BJ (cell line): ENCODE measurements around the gene KLHDC10. TPM values are rescaled to one million over a fixed set of nuclear protein-coding genes. Genes with fewer than 3 reads are reported as not detected.

Source experiments
- CTCF ChIA-PET: fragments of 350-600 bp; formaldehyde crosslinking; extraction: SDS; loops from one replicate; lab custom pipeline; 2021; ENCODE audit warnings: antibody characterized with exemption, inconsistent platforms; lab: Yijun Ruan, JAX
- POLR2A ChIA-PET: fragments of 300-600 bp; sonication (Branson Sonifier 250); formaldehyde crosslinking; extraction: SDS; loops from one replicate; lab custom pipeline; 2021; ENCODE audit warnings: antibody characterized with exemption; lab: Charles Lee
- DNase-seq: peaks from one replicate; pipeline ENCODE4 v3.0.0-alpha.2; 2011; ENCODE audit warnings: low read depth
- H3K27me3 ChIP-seq: 2 replicates; pipeline ENCODE4 v1.6.0; 2011; ENCODE audit warnings: low read length; ENCODE audit not compliant: control insufficient read depth, insufficient read depth
- H3K36me3 ChIP-seq: 2 replicates; pipeline ENCODE4 v1.5.1; 2011; ENCODE audit warnings: low read length; ENCODE audit not compliant: control insufficient read depth, insufficient read depth
- H3K4me3 ChIP-seq: 2 replicates; pipeline ENCODE4 v1.5.1; 2011; ENCODE audit warnings: low read depth, mild to moderate bottlenecking, control low read depth, low read length
- polyA plus RNA-seq: library from polyadenylated mRNA; depleted of rRNA; stranded (reverse); fragments of >200 nt; gene quantifications from 2 replicates; pipeline ENCODE4 v1.2.3, GENCODE V29; 2011
- TF ChIP-seq, protein P1 (sequence below): IDR thresholded peaks from 2 replicates; pipeline ENCODE4 v1.5.1; 2011; ENCODE audit warnings: low read depth, mild to moderate bottlenecking, control low read depth, inconsistent platforms, low read length, moderate library complexity; ENCODE audit not compliant: insufficient read depth

KLHDC10 gene
- polyA plus RNA-seq, 1 experiment, result 15.9 TPM

DNA sequence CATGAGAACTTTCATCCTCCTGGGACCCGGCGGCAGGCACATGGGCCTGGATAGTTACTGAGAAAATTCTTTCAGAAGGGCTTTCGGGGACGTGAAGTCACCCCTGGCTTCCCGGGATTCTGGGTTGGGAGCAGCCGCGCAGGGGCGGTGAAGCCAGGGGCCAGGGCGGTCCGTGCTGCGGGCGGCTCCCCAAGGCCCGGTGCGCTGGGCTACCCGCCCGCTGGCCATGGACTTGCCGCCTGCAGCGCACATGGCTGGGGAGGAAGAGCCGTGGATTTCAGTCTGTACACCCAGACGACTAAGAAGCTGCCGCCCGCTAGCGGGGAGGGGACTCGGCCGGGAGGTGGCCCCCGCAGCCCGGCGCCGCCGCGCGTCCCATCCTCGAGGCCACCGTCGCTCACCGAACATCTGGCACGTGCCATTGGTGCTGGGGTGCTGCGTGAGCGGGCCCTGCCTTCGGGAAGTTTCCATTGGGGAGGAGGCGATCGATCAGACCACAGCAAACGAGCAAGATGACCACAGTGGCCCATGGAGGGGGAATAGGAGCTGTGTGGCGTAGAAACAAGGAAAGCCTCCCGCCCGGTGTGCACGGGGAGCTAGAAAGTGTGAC, 70.3 kb downstream of the KLHDC10 start:
- H3K27me3 ChIP-seq, result no peaks in the 10 kb centered on the region
- ChIA-PET CTCF (no interaction called here), POLR2A (no interaction called here)
- H3K36me3 ChIP-seq, result peaks cover 1% of the 10 kb centered on the region; the same call in 1 of the 2 replicates
- DNase-seq, result no peak
- H3K4me3 ChIP-seq, result no peak overlapping the region
- TF ChIP-seq, protein P1, sequence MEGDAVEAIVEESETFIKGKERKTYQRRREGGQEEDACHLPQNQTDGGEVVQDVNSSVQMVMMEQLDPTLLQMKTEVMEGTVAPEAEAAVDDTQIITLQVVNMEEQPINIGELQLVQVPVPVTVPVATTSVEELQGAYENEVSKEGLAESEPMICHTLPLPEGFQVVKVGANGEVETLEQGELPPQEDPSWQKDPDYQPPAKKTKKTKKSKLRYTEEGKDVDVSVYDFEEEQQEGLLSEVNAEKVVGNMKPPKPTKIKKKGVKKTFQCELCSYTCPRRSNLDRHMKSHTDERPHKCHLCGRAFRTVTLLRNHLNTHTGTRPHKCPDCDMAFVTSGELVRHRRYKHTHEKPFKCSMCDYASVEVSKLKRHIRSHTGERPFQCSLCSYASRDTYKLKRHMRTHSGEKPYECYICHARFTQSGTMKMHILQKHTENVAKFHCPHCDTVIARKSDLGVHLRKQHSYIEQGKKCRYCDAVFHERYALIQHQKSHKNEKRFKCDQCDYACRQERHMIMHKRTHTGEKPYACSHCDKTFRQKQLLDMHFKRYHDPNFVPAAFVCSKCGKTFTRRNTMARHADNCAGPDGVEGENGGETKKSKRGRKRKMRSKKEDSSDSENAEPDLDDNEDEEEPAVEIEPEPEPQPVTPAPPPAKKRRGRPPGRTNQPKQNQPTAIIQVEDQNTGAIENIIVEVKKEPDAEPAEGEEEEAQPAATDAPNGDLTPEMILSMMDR, result no peak

- POLR2A ChIA-PET, result interaction anchor here (0.6 kb wide), 1 partner anchor 918 kb away, joined by 4 read pairs; no protein-coding TSS in a partner anchor
- peak overlapping the region; percentile 31 for H3K4me3 ChIP-seq
- TF ChIP-seq, protein P1, result peak; percentile 18; the same call in 1 of the 2 replicates
- CTCF ChIA-PET, result interaction anchor here (1.5 kb wide), 1 partner anchor 71 kb away, joined by 4 read pairs; the partner anchor contains the start of gene KLHDC10
- H3K27me3 ChIP-seq, result no peaks in the 10 kb centered on the region
- peaks cover 1% of the 10 kb centered on the region; the same call in 1 of the 2 replicates for H3K36me3 ChIP-seq
- no peak for DNase-seq
These were observed 71.0 kb downstream of the KLHDC10 start for GRCh38 chr7:130141161-130141883.

GRCh38 chr7:130141884-130142653, 71.7 kb downstream of the KLHDC10 start:
- POLR2A ChIA-PET, result interaction anchor here (0.5 to 0.6 kb wide), 2 partner anchors 26 to 917 kb away, joined by 3 to 4 read pairs; no protein-coding TSS in a partner anchor
- no peak for DNase-seq
- Histone ChIP-seq H3K36me3 (peaks cover 1% of the 10 kb centered on the region; the same call in 1 of the 2 replicates), H3K27me3 (no peaks in the 10 kb centered on the region), H3K4me3 (no peak overlapping the region; the same call in 1 of the 2 replicates)
- CTCF ChIA-PET, result interaction anchor here (1.5 kb wide), 1 partner anchor 72 kb away, joined by 4 read pairs; the partner anchor contains the start of gene KLHDC10
- TF ChIP-seq, protein P1, result no peak

DNA sequence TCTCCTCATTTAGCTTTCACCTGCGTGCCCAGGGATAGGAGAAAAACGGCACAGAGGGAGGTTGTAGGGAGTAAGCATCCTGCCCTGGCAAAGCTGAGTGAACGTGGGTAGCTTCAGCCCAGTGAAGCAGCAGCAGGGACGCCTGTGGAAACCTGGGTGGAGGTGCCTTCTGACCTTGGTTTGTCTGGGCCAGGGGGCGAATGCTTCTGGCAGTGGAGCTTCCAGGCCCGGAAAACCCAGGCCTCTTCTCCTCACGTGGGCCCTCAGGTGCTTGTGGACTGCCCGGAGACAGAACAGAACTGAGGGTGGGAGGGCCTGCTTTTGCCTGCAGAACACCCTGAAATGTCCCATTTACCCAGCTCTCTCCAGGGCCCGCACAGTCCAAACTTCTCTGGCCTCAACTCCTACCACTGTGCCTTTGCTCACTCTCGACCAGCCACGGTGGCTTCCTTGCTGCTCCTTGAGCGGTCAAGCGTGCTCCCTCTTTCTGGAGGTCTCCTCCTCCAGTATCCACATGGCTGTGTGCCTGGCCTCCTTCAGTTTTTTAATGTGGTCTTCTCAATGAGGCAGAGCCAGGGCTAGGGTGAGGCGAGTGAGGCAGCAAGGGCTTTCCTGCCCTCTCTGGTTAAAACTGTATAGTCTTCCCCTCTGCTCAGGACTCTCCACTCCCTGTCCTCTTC, 72.5 kb downstream of the KLHDC10 start:
- Histone ChIP-seq H3K36me3 (peaks cover 1% of the 10 kb centered on the region; the same call in 1 of the 2 replicates), H3K4me3 (no peak overlapping the region), H3K27me3 (no peaks in the 10 kb centered on the region)
- ChIA-PET CTCF (interaction anchor here (1.5 kb wide), 1 partner anchor 73 kb away, joined by 4 read pairs; the partner anchor contains the start of gene KLHDC10), POLR2A (no interaction called here)
- DNase-seq, result no peak
- TF ChIP-seq, protein P1, result no peak
